ENCODE data around the gene TUG1. TPM values are rescaled to one million over a fixed set of nuclear protein-coding genes. Genes with fewer than 3 reads are reported as not detected.

Gene TUG1
- total and polyA plus RNA-seq, 2 of the 4 experiments (the other 2 are of a cell fraction) = 60.6 to 68.8 TPM

DNA sequence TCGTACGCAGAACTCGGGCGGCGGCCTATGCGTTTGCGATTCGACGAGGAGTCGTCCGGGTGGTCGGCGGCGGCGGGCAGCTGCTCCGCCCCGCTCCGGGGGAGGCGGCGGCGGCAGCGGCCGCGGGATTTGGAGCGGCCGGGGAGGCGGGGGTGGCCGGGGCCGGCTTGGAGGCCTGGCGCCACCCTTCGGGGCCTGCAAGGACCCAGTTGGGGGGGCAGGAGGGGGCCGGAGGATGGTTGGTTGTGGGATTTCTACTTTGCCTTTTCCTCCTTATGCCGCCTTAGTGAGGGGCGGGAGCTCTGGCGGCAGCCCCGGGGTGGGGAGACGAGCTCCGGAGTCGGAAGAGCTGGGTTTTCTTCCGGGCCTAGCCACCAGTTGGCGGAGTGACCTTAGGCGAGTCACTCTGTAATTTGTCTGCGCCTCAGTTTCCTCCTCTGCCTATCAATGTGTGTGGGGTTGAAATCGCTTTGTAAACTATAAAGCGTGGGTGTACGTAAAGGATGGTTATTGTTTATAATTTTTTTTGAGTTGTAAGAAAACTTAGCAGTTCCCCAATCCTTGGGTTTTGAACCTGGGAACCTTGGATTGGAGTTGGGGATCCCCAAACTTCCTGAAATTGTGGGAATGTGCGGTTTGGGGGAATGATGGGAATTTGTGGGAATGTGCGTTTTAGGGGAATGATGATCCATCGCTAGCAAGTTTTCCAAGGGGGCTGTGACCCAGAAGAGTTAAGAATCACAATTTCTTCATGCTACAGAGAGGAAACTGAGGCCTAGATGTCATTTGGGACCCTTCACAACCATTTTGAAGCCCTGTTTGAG is 679 bp downstream of the TUG1 start:
- WGBS, 2 experiments (ENCODE audit: extremely low coverage in 2 of 2, insufficient read length in 1 of 2) = no CpG with 5 or more reads among the region's 49 CpGs
- H2AFZ ChIP-seq (replicated peaks; ENCODE audit: low read length, poor library complexity) = peak overlapping the region; percentile 96
- H3K18ac ChIP-seq (ENCODE audit: low read depth, low read length) = peak overlapping the region; percentile 16
- peaks cover 10% of the 10 kb centered on the region for H3K4me1 ChIP-seq (ENCODE audit: control insufficient read depth, insufficient read depth, low read length)
- in situ Hi-C loops (cut with MboI; ENCODE audit: low sequenced_read_pairs) = no loop called here
- H2AK5ac ChIP-seq (ENCODE audit: low read depth, low read length) = peak overlapping the region; percentile 94
- H3K4me3 ChIP-seq (ENCODE audit: insufficient read depth, low read depth, low read length) = peak overlapping the region; percentile 68
- ChIA-PET POLR2A (ENCODE audit: unreplicated experiment) (interaction anchor here (0.7 to 1.0 kb wide), 3 partner anchors 9 to 113 kb away, joined by 3 to 6 read pairs (median 3); partner anchors contain the start of gene SMTN), CTCF (interaction anchor here (0.6 kb wide), 1 partner anchor 11 kb away, joined by 3 read pairs; no protein-coding TSS in a partner anchor)
- peaks cover 11% of the 10 kb centered on the region for H3K9me3 ChIP-seq (ENCODE audit: control insufficient read depth, insufficient read depth, low read length)
- H3K14ac ChIP-seq (replicated peaks; ENCODE audit: low read depth, low read length) = peak overlapping the region; percentile 94
- H3K9me1 ChIP-seq (ENCODE audit: insufficient read depth, low read length) = peaks cover 6% of the 10 kb centered on the region; the same call in 1 of the 2 replicates
- H3K4me2 ChIP-seq (ENCODE audit: low read depth, low read length) = peak overlapping the region; percentile 100
- no peak overlapping the region for H2BK20ac ChIP-seq (ENCODE audit: low read depth, low read length)
- peak overlapping the region; percentile 97 for H3K27ac ChIP-seq (ENCODE audit: insufficient read depth, low read length)
- peak overlapping the region; percentile 86 for H3K23ac ChIP-seq (ENCODE audit: low read depth, low read length)
- H3K27me3 ChIP-seq (ENCODE audit: control insufficient read depth, insufficient read depth, low read length) = no peaks in the 10 kb centered on the region
- H4K5ac ChIP-seq (ENCODE audit: low read depth, low read length) = peak overlapping the region; percentile 65
- ATAC-seq (ENCODE audit: low read depth) (peak; percentile 43), DNase-seq (peak; percentile 44)
- peak overlapping the region; percentile 86 for H3K56ac ChIP-seq (ENCODE audit: extremely low read depth, insufficient read depth, low read length)
- H2BK120ac ChIP-seq (ENCODE audit: low read depth, low read length) = no peak overlapping the region
- BruUV-seq (replicated peaks) = no TSS peak
- no peak overlapping the region for H2BK15ac ChIP-seq (ENCODE audit: low read depth, low read length)
- dilution Hi-C loops (cut with HindIII; ENCODE audit: low sequenced_read_pairs, unreplicated experiment) = no loop called here
- H4K8ac ChIP-seq (ENCODE audit: low read depth in 2 of 2, low read length in 2 of 2) = peak overlapping the region; percentile 70 to 88; a peak in 3 of 4 replicates
- intact Hi-C loops (cut with micrococcal nuclease) = loop anchor here (1.0 to 5.0 kb wide), 2 partner anchors 68 to 113 kb away; no protein-coding TSS in a partner anchor
- H4K20me1 ChIP-seq (ENCODE audit: insufficient read depth, low read length) = peaks cover 37% of the 10 kb centered on the region; the same call in 1 of the 2 replicates
- H3K9ac ChIP-seq (ENCODE audit: low read depth, low read length) = peak overlapping the region; percentile 89
- H3K4ac ChIP-seq (ENCODE audit: low read depth, low read length) = peak overlapping the region; percentile 80
- peaks cover 20% of the 10 kb centered on the region for H3K36me3 ChIP-seq (ENCODE audit: control insufficient read depth, insufficient read depth, low read length)
- peaks cover 43 to 82% of the 10 kb centered on the region in 2 experiments for H3K79me1 ChIP-seq (ENCODE audit: low read depth in 1 of 2, low read length in 2 of 2)
- H4K91ac ChIP-seq (ENCODE audit: insufficient read depth, low read depth, low read length) = peak overlapping the region; percentile 35
- H2BK5ac ChIP-seq (ENCODE audit: low read depth, low read length, poor library complexity, severe bottlenecking) = peak overlapping the region; percentile 89
- H2AK9ac ChIP-seq (replicated peaks; ENCODE audit: low read depth, low read length, poor library complexity) = peak overlapping the region; percentile 98
- TF ChIP-seq, protein P1, sequence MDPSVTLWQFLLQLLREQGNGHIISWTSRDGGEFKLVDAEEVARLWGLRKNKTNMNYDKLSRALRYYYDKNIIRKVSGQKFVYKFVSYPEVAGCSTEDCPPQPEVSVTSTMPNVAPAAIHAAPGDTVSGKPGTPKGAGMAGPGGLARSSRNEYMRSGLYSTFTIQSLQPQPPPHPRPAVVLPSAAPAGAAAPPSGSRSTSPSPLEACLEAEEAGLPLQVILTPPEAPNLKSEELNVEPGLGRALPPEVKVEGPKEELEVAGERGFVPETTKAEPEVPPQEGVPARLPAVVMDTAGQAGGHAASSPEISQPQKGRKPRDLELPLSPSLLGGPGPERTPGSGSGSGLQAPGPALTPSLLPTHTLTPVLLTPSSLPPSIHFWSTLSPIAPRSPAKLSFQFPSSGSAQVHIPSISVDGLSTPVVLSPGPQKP (IDR thresholded peaks at IDR 0.05; ENCODE audit: borderline replicate concordance, low read depth, low read length) = no peak
- TF ChIP-seq RAD21 (IDR thresholded peaks at IDR 0.05; ENCODE audit: low read length) (peak; percentile 19), MAFK (IDR thresholded peaks at IDR 0.05; ENCODE audit: low read depth, low read length) (no peak), RCOR1 (IDR thresholded peaks at IDR 0.05; ENCODE audit: insufficient replicate concordance, low read length) (no peak), POLR2A (IDR thresholded peaks at IDR 0.05; ENCODE audit: low read depth, low read length) (no peak), CEBPB (IDR thresholded peaks at IDR 0.05; ENCODE audit: low read depth, low read length) (no peak), FOS (IDR thresholded peaks at IDR 0.05; ENCODE audit: low read depth, low read length) (no peak), MXI1 (IDR thresholded peaks at IDR 0.05; ENCODE audit: borderline replicate concordance, low read depth, low read length) (no peak), NFE2L2 (IDR thresholded peaks at IDR 0.05; ENCODE audit: low read depth, low read length) (no peak), RFX5 (IDR thresholded peaks at IDR 0.05; ENCODE audit: low read depth, low read length) (no peak), BHLHE40 (IDR thresholded peaks at IDR 0.05; ENCODE audit: low read depth, low read length) (no peak), SMC3 (IDR thresholded peaks at IDR 0.05; ENCODE audit: low read depth, low read length) (no peak)
- TF ChIP-seq, protein P2, sequence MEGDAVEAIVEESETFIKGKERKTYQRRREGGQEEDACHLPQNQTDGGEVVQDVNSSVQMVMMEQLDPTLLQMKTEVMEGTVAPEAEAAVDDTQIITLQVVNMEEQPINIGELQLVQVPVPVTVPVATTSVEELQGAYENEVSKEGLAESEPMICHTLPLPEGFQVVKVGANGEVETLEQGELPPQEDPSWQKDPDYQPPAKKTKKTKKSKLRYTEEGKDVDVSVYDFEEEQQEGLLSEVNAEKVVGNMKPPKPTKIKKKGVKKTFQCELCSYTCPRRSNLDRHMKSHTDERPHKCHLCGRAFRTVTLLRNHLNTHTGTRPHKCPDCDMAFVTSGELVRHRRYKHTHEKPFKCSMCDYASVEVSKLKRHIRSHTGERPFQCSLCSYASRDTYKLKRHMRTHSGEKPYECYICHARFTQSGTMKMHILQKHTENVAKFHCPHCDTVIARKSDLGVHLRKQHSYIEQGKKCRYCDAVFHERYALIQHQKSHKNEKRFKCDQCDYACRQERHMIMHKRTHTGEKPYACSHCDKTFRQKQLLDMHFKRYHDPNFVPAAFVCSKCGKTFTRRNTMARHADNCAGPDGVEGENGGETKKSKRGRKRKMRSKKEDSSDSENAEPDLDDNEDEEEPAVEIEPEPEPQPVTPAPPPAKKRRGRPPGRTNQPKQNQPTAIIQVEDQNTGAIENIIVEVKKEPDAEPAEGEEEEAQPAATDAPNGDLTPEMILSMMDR (conservative IDR thresholded peaks at IDR 0.05; ENCODE audit: low read depth, low read length) = 0 out of 2 replicates have a peak, but pooled peaks have one; percentile 3
- TF ChIP-seq, protein P3, sequence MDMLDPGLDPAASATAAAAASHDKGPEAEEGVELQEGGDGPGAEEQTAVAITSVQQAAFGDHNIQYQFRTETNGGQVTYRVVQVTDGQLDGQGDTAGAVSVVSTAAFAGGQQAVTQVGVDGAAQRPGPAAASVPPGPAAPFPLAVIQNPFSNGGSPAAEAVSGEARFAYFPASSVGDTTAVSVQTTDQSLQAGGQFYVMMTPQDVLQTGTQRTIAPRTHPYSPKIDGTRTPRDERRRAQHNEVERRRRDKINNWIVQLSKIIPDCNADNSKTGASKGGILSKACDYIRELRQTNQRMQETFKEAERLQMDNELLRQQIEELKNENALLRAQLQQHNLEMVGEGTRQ (IDR thresholded peaks at IDR 0.05; ENCODE audit: low read depth, low read length) = no peak

Data from IMR-90 (cell line).